GM13977 (cell line): ENCODE data around the gene OSER1.

ENCODE experiments used
- DNase-seq: peaks from one replicate; pipeline ENCODE4 v3.0.0; 2012; ENCODE audit warnings: low spot score
- in situ Hi-C: fragments of 300-500 bp; cut with MboI; formaldehyde crosslinking; loops from one replicate; pipeline ENCODE4 v1.12.0; 2022; ENCODE audit warnings: low sequenced_read_pairs, low pct_unique_long_range_greater_than_20kb, mixed read lengths, inconsistent platforms; ENCODE audit not compliant: unreplicated experiment
- TF ChIP-seq, protein P1 (sequence below): IDR thresholded peaks from 2 replicates; pipeline ENCODE4 v1.5.1; 2012; ENCODE audit warnings: mild to moderate bottlenecking, control low read depth; ENCODE audit not compliant: insufficient read depth; ENCODE audit errors: extremely low read depth, missing control alignments

Gene OSER1

GRCh38 chr20:44188752-44189151, 21.8 kb downstream of the OSER1 start:
- DNase-seq: no peak
- in situ Hi-C loops: no loop called here
- TF ChIP-seq, protein P1, sequence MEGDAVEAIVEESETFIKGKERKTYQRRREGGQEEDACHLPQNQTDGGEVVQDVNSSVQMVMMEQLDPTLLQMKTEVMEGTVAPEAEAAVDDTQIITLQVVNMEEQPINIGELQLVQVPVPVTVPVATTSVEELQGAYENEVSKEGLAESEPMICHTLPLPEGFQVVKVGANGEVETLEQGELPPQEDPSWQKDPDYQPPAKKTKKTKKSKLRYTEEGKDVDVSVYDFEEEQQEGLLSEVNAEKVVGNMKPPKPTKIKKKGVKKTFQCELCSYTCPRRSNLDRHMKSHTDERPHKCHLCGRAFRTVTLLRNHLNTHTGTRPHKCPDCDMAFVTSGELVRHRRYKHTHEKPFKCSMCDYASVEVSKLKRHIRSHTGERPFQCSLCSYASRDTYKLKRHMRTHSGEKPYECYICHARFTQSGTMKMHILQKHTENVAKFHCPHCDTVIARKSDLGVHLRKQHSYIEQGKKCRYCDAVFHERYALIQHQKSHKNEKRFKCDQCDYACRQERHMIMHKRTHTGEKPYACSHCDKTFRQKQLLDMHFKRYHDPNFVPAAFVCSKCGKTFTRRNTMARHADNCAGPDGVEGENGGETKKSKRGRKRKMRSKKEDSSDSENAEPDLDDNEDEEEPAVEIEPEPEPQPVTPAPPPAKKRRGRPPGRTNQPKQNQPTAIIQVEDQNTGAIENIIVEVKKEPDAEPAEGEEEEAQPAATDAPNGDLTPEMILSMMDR: no peak

DNA sequence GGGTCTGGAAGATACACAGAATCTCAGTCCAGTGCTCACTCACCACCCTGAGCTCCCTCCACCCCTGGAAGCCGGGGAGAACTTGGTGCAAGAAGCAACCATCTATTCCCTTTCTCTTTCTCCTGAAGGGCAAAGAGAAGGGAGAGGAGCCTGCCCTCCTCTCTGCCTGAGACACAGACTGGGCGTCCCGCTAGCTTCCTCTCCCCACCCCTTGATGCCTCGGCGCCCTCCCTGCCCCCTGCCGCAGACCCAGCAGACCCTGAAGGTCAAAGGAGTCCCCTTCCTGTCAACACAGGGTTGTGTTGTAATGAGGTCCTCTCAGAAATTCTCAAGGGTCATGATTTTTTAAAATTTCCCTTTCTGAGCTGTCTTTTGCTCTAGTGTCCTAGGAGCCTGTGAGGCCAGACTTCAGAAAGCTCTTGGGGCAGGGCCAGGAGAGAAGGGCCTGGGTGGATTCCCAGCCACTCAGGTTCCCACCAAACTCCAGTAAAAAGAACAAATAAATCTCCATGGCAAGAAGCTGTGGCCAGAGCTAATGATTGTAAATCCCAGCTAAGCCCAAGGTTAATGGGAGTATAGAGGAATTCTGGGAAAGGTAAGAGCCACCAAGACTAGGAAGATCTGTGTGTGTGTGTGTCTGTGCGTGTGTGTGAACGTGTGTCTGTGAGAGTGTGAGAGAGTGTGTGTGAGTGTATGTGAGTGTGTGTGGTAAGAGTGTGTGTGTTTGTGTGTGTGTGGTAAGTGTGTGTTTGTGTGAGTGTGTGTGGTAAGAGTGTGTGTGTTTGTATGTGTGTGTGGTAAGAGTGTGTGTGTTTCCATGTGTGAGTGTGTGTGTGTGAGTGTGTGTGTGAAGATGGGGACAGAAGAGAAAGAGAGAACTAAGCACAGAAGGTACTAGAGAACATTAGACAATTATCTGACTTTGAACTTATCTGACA, 22.5 kb downstream of the OSER1 start:
- no peak for DNase-seq
- TF ChIP-seq, protein P1: no peak
- in situ Hi-C loops: no loop called here

- in situ Hi-C loops: no loop called here
- no peak for DNase-seq
- TF ChIP-seq, protein P1: no peak
These were observed 23.4 kb downstream of the OSER1 start, which contains the start of gene JPH2 for GRCh38 chr20:44187054-44187771. Gene JPH2 (minus strand): TSS chr20:44187188. CDS start chr20:44186705, 483 bp downstream.

DNA sequence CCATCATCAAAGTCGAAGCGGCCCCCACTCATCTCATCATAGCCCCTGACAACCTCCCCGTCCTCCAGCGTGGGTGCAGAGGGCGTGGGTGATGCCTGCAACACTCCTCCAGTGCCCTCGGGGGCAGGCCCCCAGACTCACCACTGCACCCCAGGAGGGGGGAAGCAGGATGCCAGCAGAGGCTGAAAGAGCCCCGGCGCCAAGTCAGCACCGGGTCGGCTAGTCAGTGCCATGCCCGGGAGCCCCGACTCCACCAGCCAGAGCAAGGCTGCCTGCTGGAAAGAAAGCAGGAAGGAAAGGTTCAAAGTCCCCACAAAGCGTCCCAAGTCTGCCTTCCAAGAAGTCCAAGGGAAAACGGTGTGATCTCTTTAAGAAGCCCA, 23.9 kb downstream of the OSER1 start:
- no peak for DNase-seq
- TF ChIP-seq, protein P1: no peak
- in situ Hi-C loops: no loop called here

GRCh38 chr20:44186201-44186600, 24.4 kb downstream of the OSER1 start:
- in situ Hi-C loops: no loop called here
- TF ChIP-seq, protein P1: no peak

DNA sequence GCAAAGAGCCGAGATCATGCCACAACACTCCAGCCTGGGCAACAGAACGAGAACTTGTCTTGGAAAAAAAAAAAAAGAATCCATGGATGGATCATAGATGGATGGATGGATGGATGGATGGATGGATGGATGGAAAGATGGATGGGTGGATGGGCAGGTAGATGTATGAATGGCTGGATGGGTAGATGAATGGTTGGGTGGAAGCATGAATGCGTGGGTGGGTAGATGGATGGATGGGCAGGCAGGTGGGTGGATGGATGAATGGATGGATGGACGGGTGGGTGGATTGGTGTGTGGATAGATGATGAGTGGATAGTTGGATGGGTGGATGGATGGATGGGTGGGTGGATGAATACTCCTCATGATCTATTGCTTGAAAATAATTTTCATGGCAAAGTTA, 25.0 kb downstream of the OSER1 start:
- TF ChIP-seq, protein P1: no peak
- DNase-seq: no peak
- in situ Hi-C loops: no loop called here

More at GRCh38 chr20:44186201-44186600, 24.4 kb downstream of the OSER1 start:
- DNase-seq: no peak
